H9 (cell line): ENCODE measurements around the gene PGM1. TPM values are rescaled to one million over a fixed set of nuclear protein-coding genes. Genes with fewer than 3 reads are reported as not detected.

Experiments used
- DNase-seq: peaks from one replicate; pipeline ENCODE4 v3.0.0-alpha.2; 2017
- H2AFZ ChIP-seq: one replicate; pipeline ENCODE4 v1.6.1; 2013; ENCODE audit warnings: mild to moderate bottlenecking, low read length, control low read depth, moderate library complexity
- H2AK5ac ChIP-seq: 2 replicates; pipeline ENCODE4 v1.6.1; 2013; ENCODE audit warnings: low read length, control low read depth, mixed read lengths; ENCODE audit not compliant: insufficient read length
- H2BK120ac ChIP-seq: one replicate; pipeline ENCODE4 v1.6.1; 2013; ENCODE audit warnings: low read depth, mild to moderate bottlenecking, low read length, control low read depth, inconsistent platforms; ENCODE audit not compliant: poor library complexity, severe bottlenecking
- H2BK12ac ChIP-seq: 2 replicates; pipeline ENCODE4 v1.6.1; 2013; ENCODE audit warnings: low read length, control low read depth, mixed read lengths, low read depth; ENCODE audit not compliant: insufficient read length
- H2BK15ac ChIP-seq: 2 replicates; pipeline ENCODE4 v1.6.1; 2013; ENCODE audit warnings: low read depth, low read length, control low read depth
- H2BK20ac ChIP-seq: one replicate; pipeline ENCODE4 v1.6.1; 2013; ENCODE audit warnings: low read depth, mild to moderate bottlenecking, low read length, control low read depth, inconsistent platforms; ENCODE audit not compliant: poor library complexity, severe bottlenecking
- H2BK5ac ChIP-seq: 2 replicates; pipeline ENCODE4 v1.6.1; 2013; ENCODE audit warnings: low read length, control low read depth, mixed read lengths; ENCODE audit not compliant: insufficient read length
- H3K14ac ChIP-seq: 2 replicates; pipeline ENCODE4 v1.6.1; 2013; ENCODE audit warnings: low read length, control low read depth; ENCODE audit not compliant: insufficient read depth
- H3K18ac ChIP-seq: 2 replicates; pipeline ENCODE4 v1.6.1; 2013; ENCODE audit warnings: low read depth, mild to moderate bottlenecking, mixed read lengths, low read length, control low read depth; ENCODE audit not compliant: insufficient read length
- H3K23ac ChIP-seq: 2 replicates; pipeline ENCODE4 v1.6.1; 2013; ENCODE audit warnings: low read length, control low read depth, mixed read lengths, low read depth; ENCODE audit not compliant: insufficient read length
- H3K23me2 ChIP-seq: 2 replicates; pipeline ENCODE4 v1.6.1; 2013; ENCODE audit warnings: low read depth, mild to moderate bottlenecking, mixed read lengths, low read length, control low read depth; ENCODE audit not compliant: insufficient read length, poor library complexity, severe bottlenecking
- H3K27ac ChIP-seq: 2 replicates; pipeline ENCODE4 v1.5.1; 2013; ENCODE audit warnings: low read length, control low read depth, mixed read lengths, low read depth; ENCODE audit not compliant: insufficient read length
- H3K27me3 ChIP-seq: 2 replicates; pipeline ENCODE4 v1.6.1; 2013; ENCODE audit warnings: low read length, control low read depth, inconsistent platforms; ENCODE audit not compliant: insufficient read depth
- H3K4ac ChIP-seq: 2 replicates; pipeline ENCODE4 v1.6.1; 2013; ENCODE audit warnings: low read depth, mild to moderate bottlenecking, control low read depth, inconsistent platforms, low read length, moderate library complexity
- H3K4me1 ChIP-seq: 2 replicates; pipeline ENCODE4 v1.6.1; 2013; ENCODE audit warnings: low read length, control low read depth, inconsistent platforms; ENCODE audit not compliant: insufficient read depth
- H3K4me2 ChIP-seq: 2 replicates; pipeline ENCODE4 v1.6.1; 2013; ENCODE audit warnings: low read length, control low read depth, mixed read lengths; ENCODE audit not compliant: insufficient read length, insufficient read depth
- H3K56ac ChIP-seq: 2 replicates; pipeline ENCODE4 v1.6.1; 2013; ENCODE audit warnings: low read depth, mild to moderate bottlenecking, mixed read lengths, low read length, control low read depth; ENCODE audit not compliant: insufficient read length
- H3K79me1 ChIP-seq: 2 replicates; pipeline ENCODE4 v1.6.1; 2013; ENCODE audit warnings: low read depth, mild to moderate bottlenecking, moderate library complexity, low read length, control low read depth, inconsistent platforms; ENCODE audit not compliant: insufficient read depth, poor library complexity, severe bottlenecking
- H3K79me2 ChIP-seq: 2 replicates; pipeline ENCODE4 v1.6.1; 2013; ENCODE audit warnings: low read length, control low read depth, inconsistent platforms; ENCODE audit not compliant: insufficient read depth
- H3K9ac ChIP-seq: 2 replicates; pipeline ENCODE4 v1.6.1; 2013; ENCODE audit warnings: low read length, control low read depth, mixed read lengths; ENCODE audit not compliant: insufficient read length; ENCODE audit errors: extremely low read depth
- H3K9me3 ChIP-seq: one replicate; pipeline ENCODE4 v1.6.1; 2013; ENCODE audit warnings: low read depth, low read length, inconsistent platforms; ENCODE audit not compliant: control insufficient read depth
- H3T11ph ChIP-seq: one replicate; pipeline ENCODE4 v1.6.1; 2013; ENCODE audit warnings: mild to moderate bottlenecking, low read length, control low read depth, inconsistent platforms
- H4K20me1 ChIP-seq: one replicate; pipeline ENCODE4 v1.6.1; 2013; ENCODE audit not compliant: control insufficient read depth, insufficient read length, insufficient read depth
- H4K5ac ChIP-seq: 2 replicates; pipeline ENCODE4 v1.6.1; 2013; ENCODE audit warnings: low read depth, mild to moderate bottlenecking, mixed read lengths, low read length, control low read depth; ENCODE audit not compliant: insufficient read length
- H4K8ac ChIP-seq: replicated peaks from 2 replicates; pipeline ENCODE4 v1.6.1; 2013; ENCODE audit warnings: low read length, control low read depth, mixed read lengths, low read depth; ENCODE audit not compliant: insufficient read length
- H4K91ac ChIP-seq: 2 replicates; pipeline ENCODE4 v1.6.1; 2013; ENCODE audit warnings: low read depth, mild to moderate bottlenecking, moderate library complexity, mixed read lengths, low read length, control low read depth; ENCODE audit not compliant: insufficient read length
- H3K27ac Mint-ChIP-seq, 3 experiments: 2 replicates in 2 of 3; 3 replicates in 1 of 3; pipeline ENCODE4 v1.8.0; 2020 to 2021; ENCODE audit warnings: mixed read lengths in 3 of 3, mild to moderate bottlenecking in 1 of 3, moderate library complexity in 1 of 3
- H3K27me3 Mint-ChIP-seq: 2 replicates; pipeline ENCODE4 v1.8.0; 2021; ENCODE audit warnings: low read depth, mild to moderate bottlenecking, moderate library complexity, mixed read lengths
- H3K36me3 Mint-ChIP-seq, 3 experiments: 2 replicates in 2 of 3; 3 replicates in 1 of 3; pipeline ENCODE4 v1.8.0; 2020 to 2021; ENCODE audit warnings: low read depth in 3 of 3, mixed read lengths in 3 of 3; ENCODE audit not compliant: insufficient read depth in 1 of 3
- H3K4me1 Mint-ChIP-seq, 2 experiments: 2 replicates each; pipeline ENCODE4 v1.8.0; 2020; ENCODE audit warnings: mixed read lengths in 2 of 2
- H3K4me3 Mint-ChIP-seq, 2 experiments: 2 replicates in 1 of 2; 3 replicates in 1 of 2; pipeline ENCODE4 v1.8.0; 2020 to 2021; ENCODE audit warnings: mild to moderate bottlenecking in 2 of 2, mixed read lengths in 2 of 2, moderate library complexity in 1 of 2
- H3K9me3 Mint-ChIP-seq, 2 experiments: 2 replicates in 1 of 2; 3 replicates in 1 of 2; pipeline ENCODE4 v1.8.0; 2020; ENCODE audit warnings: mild to moderate bottlenecking in 2 of 2, mixed read lengths in 2 of 2, moderate library complexity in 1 of 2
- CTCF ChIP-seq: fragments of 200-600 bp; sonication (generic); conservative IDR thresholded peaks from 3 replicates; pipeline ENCODE4 v1.8.0; 2021; ENCODE audit warnings: antibody characterized with exemption, mild to moderate bottlenecking
- WGBS: extraction: QIAGEN DNeasy Blood & Tissue Kit; methylation state at CpG from one replicate; pipeline ENCODE4 v1.1.7; 2013; ENCODE audit warnings: missing lambda C conversion rate, low lambda C conversion rate, mixed read lengths; ENCODE audit not compliant: insufficient read length; ENCODE audit errors: extremely low coverage; 5-methylcytosine and 5-hydroxymethylcytosine counted together
- total RNA-seq: library from RNA; stranded (reverse); gene quantifications from 2 replicates; pipeline ENCODE4 v1.2.1, GENCODE V29; 2021

PGM1 gene
- total RNA-seq, 1 experiment from 2014 or later, result 56.4 TPM

GRCh38 chr1:63601463-63601862, 8.3 kb downstream of the PGM1 start:
- Histone ChIP-seq H3K56ac (no peak overlapping the region), H4K20me1 (no peaks in the 10 kb centered on the region), H2BK20ac (no peak overlapping the region)

More at GRCh38 chr1:63601463-63601862, 8.3 kb downstream of the PGM1 start:
- no peaks in the 10 kb centered on the region; the same call in none of the 2 replicates for H3K27me3 Mint-ChIP-seq
- no peak overlapping the region for H2BK15ac ChIP-seq
- no peak overlapping the region for H3T11ph ChIP-seq
- H3K79me1 ChIP-seq, result no peaks in the 10 kb centered on the region
- H3K18ac ChIP-seq, result no peak overlapping the region
- peaks cover 6% of the 10 kb centered on the region; the same call in 1 of the 2 replicates for H3K4me1 ChIP-seq
- no CpG with 5 or more reads among the region's 4 CpGs for WGBS
- no peak overlapping the region for H3K4me3 Mint-ChIP-seq
- no peak overlapping the region for H4K91ac ChIP-seq
- H2BK5ac ChIP-seq, result no peak overlapping the region
- H4K8ac ChIP-seq, result no peak overlapping the region
- no peaks in the 10 kb centered on the region for H3K9me3 ChIP-seq
- no peak overlapping the region; a peak in 1 of 7 replicates for H3K27ac Mint-ChIP-seq
- no peak overlapping the region for H2AFZ ChIP-seq
- no peak overlapping the region for H2AK5ac ChIP-seq
- peaks cover 0 to 2% (median 0%) of the 10 kb centered on the region in 3 experiments; a peak in 1 of 7 replicates for H3K36me3 Mint-ChIP-seq
- no peak overlapping the region for H3K23ac ChIP-seq
- no peak overlapping the region for H4K5ac ChIP-seq
- H3K9me3 Mint-ChIP-seq, result no peaks in the 10 kb centered on the region
- no peak overlapping the region for H3K4ac ChIP-seq
- DNase-seq, result peak; percentile 37
- H3K27ac ChIP-seq, result no peak overlapping the region
- H3K4me1 Mint-ChIP-seq, result peaks cover 14 to 20% of the 10 kb centered on the region in 2 experiments
- no peaks in the 10 kb centered on the region for H3K23me2 ChIP-seq
- H3K14ac ChIP-seq, result no peak overlapping the region
- no peaks in the 10 kb centered on the region; the same call in 1 of the 2 replicates for H3K79me2 ChIP-seq
- H2BK120ac ChIP-seq, result no peak overlapping the region
- H3K9ac ChIP-seq, result no peak overlapping the region
- H3K27me3 ChIP-seq, result no peaks in the 10 kb centered on the region
- H3K4me2 ChIP-seq, result no peak overlapping the region
- no peak overlapping the region for H2BK12ac ChIP-seq
- no peak; the same call in 2 of the 3 replicates for TF ChIP-seq CTCF
